ENCODE data around the gene SIPA1L2.

The SIPA1L2 gene, protein sequence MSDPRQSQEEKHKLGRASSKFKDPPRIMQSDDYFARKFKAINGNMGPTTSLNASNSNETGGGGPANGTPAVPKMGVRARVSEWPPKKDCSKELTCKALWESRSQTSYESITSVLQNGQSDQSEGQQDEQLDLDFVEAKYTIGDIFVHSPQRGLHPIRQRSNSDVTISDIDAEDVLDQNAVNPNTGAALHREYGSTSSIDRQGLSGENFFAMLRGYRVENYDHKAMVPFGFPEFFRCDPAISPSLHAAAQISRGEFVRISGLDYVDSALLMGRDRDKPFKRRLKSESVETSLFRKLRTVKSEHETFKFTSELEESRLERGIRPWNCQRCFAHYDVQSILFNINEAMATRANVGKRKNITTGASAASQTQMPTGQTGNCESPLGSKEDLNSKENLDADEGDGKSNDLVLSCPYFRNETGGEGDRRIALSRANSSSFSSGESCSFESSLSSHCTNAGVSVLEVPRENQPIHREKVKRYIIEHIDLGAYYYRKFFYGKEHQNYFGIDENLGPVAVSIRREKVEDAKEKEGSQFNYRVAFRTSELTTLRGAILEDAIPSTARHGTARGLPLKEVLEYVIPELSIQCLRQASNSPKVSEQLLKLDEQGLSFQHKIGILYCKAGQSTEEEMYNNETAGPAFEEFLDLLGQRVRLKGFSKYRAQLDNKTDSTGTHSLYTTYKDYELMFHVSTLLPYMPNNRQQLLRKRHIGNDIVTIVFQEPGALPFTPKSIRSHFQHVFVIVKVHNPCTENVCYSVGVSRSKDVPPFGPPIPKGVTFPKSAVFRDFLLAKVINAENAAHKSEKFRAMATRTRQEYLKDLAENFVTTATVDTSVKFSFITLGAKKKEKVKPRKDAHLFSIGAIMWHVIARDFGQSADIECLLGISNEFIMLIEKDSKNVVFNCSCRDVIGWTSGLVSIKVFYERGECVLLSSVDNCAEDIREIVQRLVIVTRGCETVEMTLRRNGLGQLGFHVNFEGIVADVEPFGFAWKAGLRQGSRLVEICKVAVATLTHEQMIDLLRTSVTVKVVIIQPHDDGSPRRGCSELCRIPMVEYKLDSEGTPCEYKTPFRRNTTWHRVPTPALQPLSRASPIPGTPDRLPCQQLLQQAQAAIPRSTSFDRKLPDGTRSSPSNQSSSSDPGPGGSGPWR (N-terminal part only)

GRCh38 chr1:232630047-232630893 lies at the start of gene SIPA1L2:
Gene SIPA1L2 (minus strand): TSS chr1:232630133. CDS start chr1:232515339, 114,794 bp downstream.
- peak; percentile 96 for DNase-seq

GRCh38 chr1:232678185-232678886 lies 48.4 kb upstream of the SIPA1L2 start:
- no peak for DNase-seq

GRCh38 chr1:232676307-232676706 lies 46.4 kb upstream of the SIPA1L2 start:
- no peak for DNase-seq

- DNase-seq = no peak
Measured at GRCh38 chr1:232675898-232676297, 46.0 kb upstream of the SIPA1L2 start.

DNA sequence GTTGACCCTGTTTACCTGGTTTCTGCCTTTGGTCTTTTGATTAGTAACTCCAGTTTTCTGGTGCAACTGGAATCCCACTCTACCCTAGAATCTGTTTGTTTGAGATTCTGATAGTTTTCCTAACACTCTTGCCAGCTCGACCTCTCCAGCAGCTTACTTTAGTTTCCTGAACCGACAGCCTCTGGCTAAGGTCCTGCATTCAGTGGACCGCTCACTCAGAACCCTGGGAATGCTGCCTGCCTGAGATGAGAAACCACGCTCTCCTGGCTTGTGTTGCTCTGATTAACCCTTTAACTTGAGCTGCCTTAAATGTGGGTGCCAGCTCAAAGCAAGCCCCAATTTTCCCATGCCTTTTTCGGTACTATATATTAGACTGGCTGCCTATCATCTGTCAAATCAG lies 45.3 kb upstream of the SIPA1L2 start:
- no peak for DNase-seq

DNA sequence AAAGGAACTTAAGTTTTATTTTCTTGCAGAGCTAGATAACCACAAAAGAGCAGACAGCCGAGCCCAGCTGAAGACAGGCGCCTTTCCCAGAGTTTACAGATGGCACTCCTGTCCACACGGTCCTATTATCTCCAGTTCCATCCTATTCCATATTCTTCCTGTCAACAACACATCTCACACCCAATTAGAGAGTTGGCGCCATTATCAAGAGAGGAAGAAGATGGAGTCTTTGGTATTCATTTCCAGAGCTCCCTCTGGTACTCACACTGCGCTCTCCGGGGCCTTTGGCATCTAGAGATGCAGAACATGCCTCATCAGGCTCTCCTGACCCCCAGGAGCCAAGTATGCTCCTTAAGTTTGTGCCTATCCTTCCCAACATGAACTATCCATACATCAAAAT lies 43.3 kb upstream of the SIPA1L2 start:
- DNase-seq = no peak

DNA sequence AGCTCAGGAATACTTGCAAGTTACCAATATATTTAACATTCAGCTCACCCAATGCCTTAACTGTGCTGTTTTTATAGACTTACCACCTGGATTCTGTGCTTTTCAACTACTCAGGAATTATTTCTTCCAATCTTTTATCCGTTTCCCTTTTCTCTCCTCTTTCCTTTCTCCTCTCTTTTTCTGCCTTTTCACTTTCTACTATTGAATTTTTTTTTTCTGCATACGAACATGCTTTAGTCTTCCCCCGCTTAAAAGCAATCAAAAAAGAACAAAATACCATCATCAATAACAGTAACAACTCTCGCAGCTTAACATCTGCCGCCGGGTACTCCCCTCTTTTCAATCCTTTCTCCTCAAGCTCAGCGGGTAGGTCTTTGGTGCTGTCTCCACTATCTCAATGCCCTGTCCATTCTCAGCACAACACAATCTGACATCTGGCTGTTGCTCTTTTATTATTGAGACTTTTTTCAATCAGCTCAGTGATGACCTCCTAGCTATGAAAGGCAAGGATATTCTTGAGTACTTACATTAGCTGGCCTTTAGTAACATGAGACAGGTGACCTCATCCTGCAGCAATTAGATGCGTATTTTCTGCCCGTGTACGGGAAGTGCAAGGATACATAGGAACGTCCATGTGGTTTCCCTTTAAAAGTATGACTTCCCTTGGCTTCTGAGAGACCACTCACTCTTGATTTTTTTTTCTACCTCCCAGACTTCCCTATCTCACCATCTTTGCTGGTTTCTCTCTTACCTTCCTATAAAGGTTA lies 40.2 kb upstream of the SIPA1L2 start:
- no peak for DNase-seq

GRCh38 chr1:232667778-232668165 lies 37.8 kb upstream of the SIPA1L2 start:
- no peak for DNase-seq

DNA sequence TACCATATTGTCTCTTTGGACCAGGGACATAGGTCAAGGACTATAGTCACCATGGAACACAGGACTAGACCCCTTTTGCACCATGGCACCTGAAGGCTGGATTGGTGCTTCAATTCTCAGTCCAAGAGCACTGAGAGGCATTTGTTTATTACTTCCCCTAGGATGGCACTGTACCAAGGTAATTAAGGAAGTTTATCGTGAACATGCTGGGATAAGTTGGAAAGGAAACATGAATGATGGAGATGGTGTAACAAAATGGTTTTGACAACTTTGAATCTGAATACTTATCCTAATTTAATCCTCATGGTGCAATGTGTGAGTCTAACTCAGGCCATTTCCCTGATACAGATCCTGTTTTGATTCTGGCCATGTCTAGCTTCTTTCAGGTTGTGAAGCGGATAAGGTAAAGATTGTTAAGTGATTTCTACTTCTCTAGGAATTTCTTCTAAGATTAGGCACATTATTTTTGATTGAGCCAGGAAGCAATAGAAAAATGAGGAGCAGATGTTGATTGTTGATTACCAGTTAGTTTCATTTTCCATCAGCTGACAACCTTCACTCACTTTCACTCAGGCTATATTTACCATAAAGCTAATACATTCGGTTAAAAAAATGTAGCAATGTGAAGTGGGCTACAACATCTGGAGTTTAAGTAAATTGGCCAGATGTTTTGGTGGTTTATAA lies 37.3 kb upstream of the SIPA1L2 start:
- DNase-seq = no peak

DNA sequence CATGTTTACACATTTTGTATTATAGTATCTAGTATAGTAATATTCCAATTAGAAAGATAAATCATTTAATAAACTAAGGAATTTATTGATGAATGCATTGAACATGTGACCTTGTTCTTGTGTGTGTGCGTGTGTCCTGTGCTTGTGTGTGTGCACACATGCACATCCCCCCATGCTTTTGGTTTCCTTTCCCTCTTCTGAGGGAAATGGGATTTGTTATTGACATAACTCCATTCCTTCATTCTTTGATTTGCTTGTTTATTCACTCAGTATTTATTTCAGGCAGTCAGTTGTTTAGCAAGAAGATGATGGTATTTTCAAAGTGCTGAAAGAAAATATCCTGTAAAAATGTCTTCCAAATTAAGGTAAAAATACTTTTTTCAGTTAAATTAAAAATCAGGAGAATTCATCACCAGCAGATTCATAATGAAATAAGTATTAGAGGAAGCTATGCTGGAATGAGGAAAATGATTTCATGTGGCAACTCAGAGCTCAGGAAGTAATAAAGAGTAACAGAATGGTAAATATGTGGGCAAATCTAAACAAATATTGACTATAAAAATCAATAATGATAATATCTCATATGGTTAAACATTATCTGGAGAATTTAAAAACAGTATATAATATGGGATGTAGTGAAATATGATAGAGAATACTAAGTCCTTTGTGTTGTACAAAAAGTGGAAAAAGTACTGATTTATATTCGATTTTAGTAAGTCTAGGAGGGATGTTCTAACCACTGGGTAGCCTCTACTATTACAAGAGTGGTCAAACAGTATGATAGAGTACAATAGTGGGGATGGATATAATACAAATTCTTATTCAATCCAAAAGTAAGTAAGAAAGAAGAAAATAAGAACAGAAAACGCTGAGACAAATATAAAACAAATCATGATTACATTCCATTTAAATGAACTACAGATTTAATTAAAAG lies 35.2 kb upstream of the SIPA1L2 start:
- no peak for DNase-seq

GRCh38 chr1:232662910-232663309 lies 33.0 kb upstream of the SIPA1L2 start:
- DNase-seq = no peak

GRCh38 chr1:232658386-232658785 lies 28.5 kb upstream of the SIPA1L2 start:
- no peak for DNase-seq

- no peak for DNase-seq
Measured at GRCh38 chr1:232657426-232658005, 27.6 kb upstream of the SIPA1L2 start.

DNA sequence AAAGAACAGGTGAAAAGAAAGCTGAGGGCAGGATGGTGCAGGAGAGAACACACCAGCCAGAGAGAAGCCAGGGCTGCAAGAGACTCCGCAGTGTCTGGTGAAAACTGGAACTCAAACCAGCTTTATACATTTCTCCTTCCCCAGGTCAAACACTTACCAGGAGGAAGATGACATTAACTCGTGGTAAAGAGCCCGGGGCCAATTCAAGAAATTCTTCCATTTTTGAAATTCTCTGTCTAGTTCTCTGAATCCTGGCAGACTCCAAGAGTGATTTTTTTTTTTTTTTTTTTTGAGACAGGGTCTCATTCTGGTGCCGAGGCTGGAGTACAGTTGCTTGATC lies 25.8 kb upstream of the SIPA1L2 start:
- no peak for DNase-seq

DNA sequence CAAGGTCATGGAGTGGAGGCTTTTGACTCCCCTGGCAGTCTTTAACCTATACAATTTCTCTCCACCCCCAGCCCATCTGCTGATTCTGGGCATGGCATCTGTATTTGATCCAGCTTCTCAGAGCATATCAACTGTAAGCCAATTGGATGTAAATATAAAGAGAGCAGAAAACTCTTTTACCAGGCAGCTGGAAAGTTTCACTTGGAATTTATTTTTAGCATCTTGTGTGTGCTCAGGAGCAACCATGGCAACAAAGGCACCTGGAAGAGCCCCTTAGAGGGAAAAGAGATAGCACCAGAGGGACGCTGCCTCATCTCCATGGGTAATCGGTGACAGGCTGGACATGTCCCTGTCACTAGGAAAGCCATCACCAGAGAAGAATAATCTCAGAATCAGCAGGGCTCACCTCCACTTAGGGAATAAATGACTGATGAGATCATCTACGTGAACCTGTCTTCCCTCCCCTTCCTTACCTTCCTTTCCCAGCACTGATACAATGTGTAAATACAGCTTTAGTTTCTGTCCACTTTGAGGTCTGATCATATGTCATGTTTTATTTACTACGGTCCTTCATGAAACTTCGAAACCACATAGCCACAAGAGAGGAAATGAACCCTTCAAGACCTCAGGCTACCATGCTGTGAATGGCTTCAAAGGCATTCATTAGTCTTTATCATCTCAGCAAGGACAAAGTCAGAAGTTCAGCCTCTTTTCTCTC lies 25.3 kb upstream of the SIPA1L2 start:
- no peak for DNase-seq

DNA sequence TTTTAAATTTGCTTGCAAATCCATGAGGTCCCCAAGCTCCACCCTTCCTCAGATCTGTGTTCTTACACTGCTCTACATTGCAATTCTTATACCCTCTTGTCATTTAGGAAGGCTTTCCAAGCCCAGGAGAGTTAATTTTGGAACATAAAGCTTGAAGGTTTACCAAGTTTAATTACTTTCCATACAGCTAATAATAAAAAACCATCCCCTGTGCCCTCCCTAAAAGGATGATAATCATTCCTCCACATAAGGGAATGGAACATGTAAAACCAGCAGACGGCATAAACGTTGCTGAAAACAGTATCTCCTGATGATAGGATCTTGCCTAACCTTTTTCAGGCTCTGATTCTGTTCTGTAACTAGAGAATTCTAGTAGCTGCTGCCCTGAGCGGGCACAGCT lies 23.9 kb upstream of the SIPA1L2 start:
- no peak for DNase-seq

DNA sequence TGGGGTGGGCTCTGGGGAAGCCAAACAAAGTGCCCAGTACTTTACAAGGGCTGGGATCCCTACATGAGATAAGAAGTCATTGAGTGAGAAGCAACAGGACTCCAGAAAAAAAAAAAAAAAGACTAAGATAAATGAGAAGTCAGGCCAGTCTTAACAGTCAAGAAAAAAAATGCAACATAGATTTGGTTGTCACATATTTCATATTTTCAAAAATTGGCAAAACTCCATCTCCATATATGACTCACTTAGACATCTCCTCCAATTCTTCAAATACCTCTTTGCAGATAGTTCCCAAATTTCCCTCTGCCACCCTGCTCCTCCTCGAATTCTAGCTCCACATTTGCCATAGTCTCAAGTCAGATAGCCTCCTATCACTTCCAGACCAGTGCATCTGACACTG lies 20.9 kb upstream of the SIPA1L2 start:
- DNase-seq = no peak

DNA sequence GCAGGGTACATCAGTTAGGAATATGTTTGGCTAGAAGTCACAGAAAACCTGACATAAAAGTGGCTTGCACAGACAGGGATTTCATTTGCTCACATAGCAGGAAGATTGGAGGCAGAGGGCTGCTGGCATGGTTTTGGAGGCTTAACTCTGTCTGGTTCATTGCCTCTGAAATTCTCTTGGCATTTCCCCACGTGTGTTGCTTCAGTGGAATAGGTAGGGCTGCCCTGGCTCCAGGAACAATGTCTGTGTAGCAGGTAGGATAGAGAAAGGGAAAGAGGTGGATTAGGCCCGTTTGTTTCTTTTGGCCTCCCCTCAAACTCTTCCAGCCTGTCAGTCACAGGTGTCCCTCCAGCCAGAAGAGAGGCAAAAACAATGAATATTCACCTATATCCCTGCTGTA lies 20.5 kb upstream of the SIPA1L2 start:
- no peak for DNase-seq
